K562 (cell line): ENCODE measurements around the gene HOXB7. TPM values are rescaled to one million over a fixed set of nuclear protein-coding genes. Genes with fewer than 3 reads are reported as not detected.

ENCODE experiments used
- BCOR ChIP-seq: fragments of 450-650 bp; IDR thresholded peaks from 2 replicates; pipeline ENCODE4 v1.6.1; 2016
- BRD4 ChIP-seq: fragments of 200-600 bp; sonication (generic); IDR thresholded peaks from 2 replicates; pipeline ENCODE4 v1.6.1; 2017; ENCODE audit warnings: inconsistent platforms
- CHD1 ChIP-seq: fragments of 200-600 bp; sonication (generic); IDR thresholded peaks from one replicate; pipeline ENCODE4 v1.6.1; 2012; ENCODE audit warnings: mild to moderate bottlenecking, moderate library complexity, low read length, inconsistent platforms
- DIDO1 ChIP-seq: fragments of 450-650 bp; IDR thresholded peaks from 2 replicates; pipeline ENCODE4 v1.6.1; 2016; ENCODE audit warnings: low read depth, missing biosample characterization, missing genetic modification characterization
- ERF ChIP-seq: fragments of 450-650 bp; formaldehyde crosslinking; IDR thresholded peaks from 2 replicates; pipeline ENCODE4 v1.4.0; 2020; ENCODE audit warnings: mild to moderate bottlenecking, mixed read lengths
- ETV1 ChIP-seq: fragments of 450-650 bp; conservative IDR thresholded peaks from 2 replicates; pipeline ENCODE4 v1.6.1; 2016; ENCODE audit warnings: missing genetic modification characterization, control low read depth, low read depth, missing compliant biosample characterization
- HOXB6 ChIP-seq: fragments of 250-450 bp; sonication (Bioruptor Pico); IDR thresholded peaks from 2 replicates; pipeline ENCODE4 v1.5.1; 2022; ENCODE audit warnings: mild to moderate bottlenecking, borderline replicate concordance
- PHF21A ChIP-seq: fragments of 450-650 bp; IDR thresholded peaks from 2 replicates; pipeline ENCODE4 v1.6.1; 2017; ENCODE audit warnings: low read depth, borderline replicate concordance
- PHTF2 ChIP-seq: fragments of 250-450 bp; sonication (Bioruptor Pico); IDR thresholded peaks from 2 replicates; pipeline ENCODE4 v1.5.0; 2021; ENCODE audit warnings: mild to moderate bottlenecking
- RBM22 ChIP-seq: fragments of 200-400 bp; formaldehyde crosslinking; IDR thresholded peaks from 2 replicates; pipeline ENCODE4 v1.6.1; 2018; ENCODE audit warnings: low read length, low read depth; ENCODE audit not compliant: poor library complexity, severe bottlenecking
- RBM25 ChIP-seq: fragments of 200-400 bp; formaldehyde crosslinking; IDR thresholded peaks from 2 replicates; pipeline ENCODE4 v1.6.1; 2018; ENCODE audit warnings: low read length, low read depth, moderate library complexity; ENCODE audit not compliant: severe bottlenecking
- SAFB ChIP-seq: fragments of 200-400 bp; formaldehyde crosslinking; IDR thresholded peaks from 2 replicates; pipeline ENCODE4 v1.6.1; 2017; ENCODE audit warnings: low read depth, low read length, borderline replicate concordance
- SIN3A ChIP-seq, 2 experiments: fragments of 150-350 bp in 1 of 2; IDR thresholded peaks; 2 replicates each; pipeline ENCODE4 v1.6.1; 2011 to 2016; ENCODE audit warnings: borderline replicate concordance in 2 of 2, low read depth in 2 of 2, low read length in 2 of 2, mild to moderate bottlenecking in 2 of 2, moderate library complexity in 2 of 2; ENCODE audit not compliant: control insufficient read depth in 1 of 2
- SREBF2 ChIP-seq: sonication (generic); formaldehyde crosslinking; IDR thresholded peaks from 2 replicates; pipeline ENCODE4 v1.4.0; 2020; ENCODE audit warnings: mild to moderate bottlenecking, missing genetic modification reagents
- SRSF9 ChIP-seq: fragments of 200-400 bp; formaldehyde crosslinking; IDR thresholded peaks from 2 replicates; pipeline ENCODE4 v1.6.1; 2017; ENCODE audit warnings: low read depth, low read length, borderline replicate concordance
- ZNF12 ChIP-seq: sonication (generic); formaldehyde crosslinking; IDR thresholded peaks from 2 replicates; pipeline ENCODE4 v1.4.0; 2020; ENCODE audit warnings: mild to moderate bottlenecking, missing genetic modification reagents
- ZNF41 ChIP-seq: fragments of 250-450 bp; sonication (Bioruptor Pico); conservative IDR thresholded peaks from 2 replicates; pipeline ENCODE4 v1.4.0; 2020; ENCODE audit warnings: mild to moderate bottlenecking
- polyA plus RNA-seq, 8 experiments: library from polyadenylated mRNA; depleted of rRNA in 4 of 8; stranded (reverse) in 5 of 8; unstranded in 3 of 8; fragments of >200 nt; fragmentation: Nextera tagmentation in 2 of 8; fragmentation: Illumina TruSeq in 1 of 8; extraction: Ambion mirVana in 2 of 8; extraction: Trizol in 1 of 8; gene quantifications; 2 replicates each; pipeline versions ENCODE4 v1.2.1 to v1.2.3, GENCODE V29; 2011 to 2014; ENCODE audit warnings: inconsistent platforms in 1 of 8, missing spikeins in 1 of 8
- total RNA-seq, 7 experiments: library from RNA; depleted of rRNA in 6 of 7; stranded (reverse); fragments of >200 nt in 6 of 7; fragmentation: Illumina TruSeq in 2 of 7; extraction: Trizol in 2 of 7; gene quantifications; 2 replicates each; pipeline versions ENCODE4 v1.2.1 to v1.2.3, GENCODE V29; 2011 to 2021; ENCODE audit warnings: low replicate concordance in 1 of 7
- TF ChIP-seq, protein P1 (sequence below), 3 experiments: fragments of 200-800 bp in 1 of 3; fragments of 250-450 bp in 1 of 3; fragments of 450-650 bp in 1 of 3; sonication (Bioruptor Pico) in 1 of 3; sonication (Bioruptor generic) in 1 of 3; formaldehyde crosslinking in 1 of 3; IDR thresholded peaks; 2 replicates each; pipeline versions ENCODE4 v1.6.1 to v1.8.0; 2016 to 2022; ENCODE audit warnings: mild to moderate bottlenecking in 2 of 3, missing genetic modification characterization in 2 of 3, missing compliant biosample characterization in 1 of 3, moderate library complexity in 1 of 3
- TF ChIP-seq, protein P2 (sequence below): fragments of 450-650 bp; IDR thresholded peaks from 2 replicates; pipeline ENCODE4 v1.6.1; 2018; ENCODE audit not compliant: partially characterized antibody

The HOXB7 gene
- total and polyA plus RNA-seq, 9 of the 15 experiments (the other 6 are each of a cell fraction or from before 2014, with no cell fraction given), result 5.5 to 16.7 (median 8.3) TPM

GRCh38 chr17:48577946-48578615, 32.7 kb downstream of the HOXB7 start, which contains the start of gene HOXB4 (continued):
- no peak for TF ChIP-seq CHD1
- TF ChIP-seq SIN3A (IDR thresholded peaks at IDR 0.05; ENCODE audit: borderline replicate concordance in 2 of 2, control insufficient read depth in 1 of 2, low read depth in 2 of 2, low read length in 2 of 2), result 0 out of 4 replicates have a peak, but pooled peaks of 1 of the 2 experiments have one; percentile 58
- TF ChIP-seq PHTF2 (CRISPR knock-in tag), result no peak
- TF ChIP-seq, protein P1, sequence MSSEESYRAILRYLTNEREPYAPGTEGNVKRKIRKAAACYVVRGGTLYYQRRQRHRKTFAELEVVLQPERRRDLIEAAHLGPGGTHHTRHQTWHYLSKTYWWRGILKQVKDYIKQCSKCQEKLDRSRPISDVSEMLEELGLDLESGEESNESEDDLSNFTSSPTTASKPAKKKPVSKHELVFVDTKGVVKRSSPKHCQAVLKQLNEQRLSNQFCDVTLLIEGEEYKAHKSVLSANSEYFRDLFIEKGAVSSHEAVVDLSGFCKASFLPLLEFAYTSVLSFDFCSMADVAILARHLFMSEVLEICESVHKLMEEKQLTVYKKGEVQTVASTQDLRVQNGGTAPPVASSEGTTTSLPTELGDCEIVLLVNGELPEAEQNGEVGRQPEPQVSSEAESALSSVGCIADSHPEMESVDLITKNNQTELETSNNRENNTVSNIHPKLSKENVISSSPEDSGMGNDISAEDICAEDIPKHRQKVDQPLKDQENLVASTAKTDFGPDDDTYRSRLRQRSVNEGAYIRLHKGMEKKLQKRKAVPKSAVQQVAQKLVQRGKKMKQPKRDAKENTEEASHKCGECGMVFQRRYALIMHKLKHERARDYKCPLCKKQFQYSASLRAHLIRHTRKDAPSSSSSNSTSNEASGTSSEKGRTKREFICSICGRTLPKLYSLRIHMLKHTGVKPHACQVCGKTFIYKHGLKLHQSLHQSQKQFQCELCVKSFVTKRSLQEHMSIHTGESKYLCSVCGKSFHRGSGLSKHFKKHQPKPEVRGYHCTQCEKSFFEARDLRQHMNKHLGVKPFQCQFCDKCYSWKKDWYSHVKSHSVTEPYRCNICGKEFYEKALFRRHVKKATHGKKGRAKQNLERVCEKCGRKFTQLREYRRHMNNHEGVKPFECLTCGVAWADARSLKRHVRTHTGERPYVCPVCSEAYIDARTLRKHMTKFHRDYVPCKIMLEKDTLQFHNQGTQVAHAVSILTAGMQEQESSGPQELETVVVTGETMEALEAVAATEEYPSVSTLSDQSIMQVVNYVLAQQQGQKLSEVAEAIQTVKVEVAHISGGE (CRISPR knock-in tag; IDR thresholded peaks at IDR 0.05), result peak in 1 of 3 experiments; percentile 27; a peak in 1 of 6 replicates
- no peak for TF ChIP-seq SRSF9
- TF ChIP-seq ZNF12 (CRISPR knock-in tag), result no peak
- TF ChIP-seq PHF21A, result no peak
- TF ChIP-seq ZNF41 (CRISPR knock-in tag), result no peak
- peak; percentile 58; the same call in 1 of the 2 replicates for TF ChIP-seq ERF (CRISPR knock-in tag)
- TF ChIP-seq ETV1, result no peak
- TF ChIP-seq SREBF2 (CRISPR knock-in tag), result no peak
- TF ChIP-seq, protein P2, sequence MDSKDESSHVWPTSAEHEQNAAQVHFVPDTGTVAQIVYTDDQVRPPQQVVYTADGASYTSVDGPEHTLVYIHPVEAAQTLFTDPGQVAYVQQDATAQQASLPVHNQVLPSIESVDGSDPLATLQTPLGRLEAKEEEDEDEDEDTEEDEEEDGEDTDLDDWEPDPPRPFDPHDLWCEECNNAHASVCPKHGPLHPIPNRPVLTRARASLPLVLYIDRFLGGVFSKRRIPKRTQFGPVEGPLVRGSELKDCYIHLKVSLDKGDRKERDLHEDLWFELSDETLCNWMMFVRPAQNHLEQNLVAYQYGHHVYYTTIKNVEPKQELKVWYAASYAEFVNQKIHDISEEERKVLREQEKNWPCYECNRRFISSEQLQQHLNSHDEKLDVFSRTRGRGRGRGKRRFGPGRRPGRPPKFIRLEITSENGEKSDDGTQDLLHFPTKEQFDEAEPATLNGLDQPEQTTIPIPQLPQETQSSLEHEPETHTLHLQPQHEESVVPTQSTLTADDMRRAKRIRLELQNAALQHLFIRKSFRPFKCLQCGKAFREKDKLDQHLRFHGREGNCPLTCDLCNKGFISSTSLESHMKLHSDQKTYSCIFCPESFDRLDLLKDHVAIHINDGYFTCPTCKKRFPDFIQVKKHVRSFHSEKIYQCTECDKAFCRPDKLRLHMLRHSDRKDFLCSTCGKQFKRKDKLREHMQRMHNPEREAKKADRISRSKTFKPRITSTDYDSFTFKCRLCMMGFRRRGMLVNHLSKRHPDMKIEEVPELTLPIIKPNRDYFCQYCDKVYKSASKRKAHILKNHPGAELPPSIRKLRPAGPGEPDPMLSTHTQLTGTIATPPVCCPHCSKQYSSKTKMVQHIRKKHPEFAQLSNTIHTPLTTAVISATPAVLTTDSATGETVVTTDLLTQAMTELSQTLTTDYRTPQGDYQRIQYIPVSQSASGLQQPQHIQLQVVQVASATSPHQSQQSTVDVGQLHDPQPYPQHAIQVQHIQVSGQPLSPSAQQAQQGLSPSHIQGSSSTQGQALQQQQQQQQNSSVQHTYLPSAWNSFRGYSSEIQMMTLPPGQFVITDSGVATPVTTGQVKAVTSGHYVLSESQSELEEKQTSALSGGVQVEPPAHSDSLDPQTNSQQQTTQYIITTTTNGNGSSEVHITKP, result no peak
- no peak for TF ChIP-seq HOXB6
- no peak for TF ChIP-seq SAFB
- no peak for TF ChIP-seq BCOR
- no peak for TF ChIP-seq BRD4
- peak; percentile 37 for TF ChIP-seq RBM25
- no peak for TF ChIP-seq DIDO1 (tag)
- TF ChIP-seq RBM22, result no peak
